ENCODE results near the gene WAC. TPM values are rescaled to one million over a fixed set of nuclear protein-coding genes. Genes with fewer than 3 reads are reported as not detected.

Gene WAC
- total RNA-seq, 1 experiment from 2014 or later: 64.7 TPM

DNA sequence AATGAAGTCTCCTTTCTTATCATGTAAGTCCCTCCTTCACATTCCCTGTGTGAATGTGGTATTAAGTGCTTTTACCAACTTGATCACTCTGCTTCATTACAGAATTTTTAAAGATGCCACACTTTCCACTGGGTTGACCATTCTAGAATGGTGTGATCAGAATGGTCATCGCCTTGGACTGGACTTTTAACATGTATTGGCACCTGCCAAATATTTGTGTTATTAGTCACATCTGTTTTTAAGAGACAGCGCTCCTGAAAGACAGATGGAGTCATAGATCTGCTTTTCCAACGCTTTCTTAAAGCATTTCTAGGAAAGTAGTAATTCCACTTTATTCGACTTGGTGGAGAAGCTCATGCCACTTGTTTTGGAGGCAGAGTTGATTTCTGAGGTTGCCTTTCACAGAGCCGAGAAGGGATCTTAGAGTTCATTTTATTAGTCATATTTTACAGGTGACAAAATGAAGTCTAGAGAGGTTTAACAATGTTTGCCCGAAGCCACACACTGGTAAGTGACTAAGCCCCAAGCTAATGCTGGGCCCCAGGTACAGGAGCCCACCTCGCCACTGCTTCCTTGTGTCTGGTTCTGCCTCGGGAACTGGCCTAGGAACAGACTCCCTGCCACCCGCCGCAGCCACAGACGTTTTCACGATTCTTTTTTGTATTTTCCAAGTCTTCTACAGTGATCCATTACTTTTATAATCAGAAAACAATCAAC is 134.0 kb downstream of the WAC start:
- DNase-seq (ENCODE audit: low read depth): no peak

DNA sequence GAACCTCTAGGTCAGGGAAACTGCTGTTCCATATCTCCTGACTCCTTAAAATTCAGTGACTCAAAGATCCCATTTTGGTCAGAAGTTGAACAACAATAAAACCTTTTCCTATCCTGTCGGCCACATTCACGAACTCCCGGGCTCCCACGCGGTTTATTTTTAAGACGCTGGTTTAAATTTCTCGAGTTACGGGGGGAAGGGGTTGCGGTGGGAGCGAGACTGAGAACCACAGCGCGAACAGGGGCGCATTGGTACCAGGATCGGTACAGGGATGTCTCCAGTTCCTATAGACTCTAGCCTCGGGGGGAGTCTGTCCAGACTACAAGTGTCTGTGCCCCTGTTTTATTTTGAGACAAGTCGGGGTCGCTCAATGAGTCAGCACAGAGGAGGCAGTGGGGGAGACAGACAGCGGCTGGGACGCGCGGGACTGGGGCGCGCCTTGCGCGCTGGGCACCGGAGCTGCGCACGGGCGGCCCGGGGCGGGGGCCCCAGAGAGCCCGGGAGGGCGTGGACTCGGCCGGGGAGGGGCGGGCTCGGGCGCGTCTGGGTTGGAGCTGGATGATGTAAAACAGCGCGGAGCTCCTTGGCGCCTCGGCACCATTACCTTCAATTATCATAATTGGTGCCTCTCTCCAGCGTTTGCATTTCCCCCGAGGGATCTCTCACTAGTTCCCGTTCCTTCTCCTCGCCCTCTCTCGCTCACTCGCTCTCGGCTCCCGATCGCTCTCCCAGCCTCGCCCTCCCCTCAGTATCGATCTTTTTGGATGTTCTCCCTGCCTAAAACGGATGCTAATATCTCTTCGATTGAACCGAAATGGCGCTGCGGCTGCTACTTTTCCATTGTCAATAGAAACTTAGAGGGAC is 135.7 kb downstream of the WAC start:
- no peak for DNase-seq (ENCODE audit: low read depth)

DNA sequence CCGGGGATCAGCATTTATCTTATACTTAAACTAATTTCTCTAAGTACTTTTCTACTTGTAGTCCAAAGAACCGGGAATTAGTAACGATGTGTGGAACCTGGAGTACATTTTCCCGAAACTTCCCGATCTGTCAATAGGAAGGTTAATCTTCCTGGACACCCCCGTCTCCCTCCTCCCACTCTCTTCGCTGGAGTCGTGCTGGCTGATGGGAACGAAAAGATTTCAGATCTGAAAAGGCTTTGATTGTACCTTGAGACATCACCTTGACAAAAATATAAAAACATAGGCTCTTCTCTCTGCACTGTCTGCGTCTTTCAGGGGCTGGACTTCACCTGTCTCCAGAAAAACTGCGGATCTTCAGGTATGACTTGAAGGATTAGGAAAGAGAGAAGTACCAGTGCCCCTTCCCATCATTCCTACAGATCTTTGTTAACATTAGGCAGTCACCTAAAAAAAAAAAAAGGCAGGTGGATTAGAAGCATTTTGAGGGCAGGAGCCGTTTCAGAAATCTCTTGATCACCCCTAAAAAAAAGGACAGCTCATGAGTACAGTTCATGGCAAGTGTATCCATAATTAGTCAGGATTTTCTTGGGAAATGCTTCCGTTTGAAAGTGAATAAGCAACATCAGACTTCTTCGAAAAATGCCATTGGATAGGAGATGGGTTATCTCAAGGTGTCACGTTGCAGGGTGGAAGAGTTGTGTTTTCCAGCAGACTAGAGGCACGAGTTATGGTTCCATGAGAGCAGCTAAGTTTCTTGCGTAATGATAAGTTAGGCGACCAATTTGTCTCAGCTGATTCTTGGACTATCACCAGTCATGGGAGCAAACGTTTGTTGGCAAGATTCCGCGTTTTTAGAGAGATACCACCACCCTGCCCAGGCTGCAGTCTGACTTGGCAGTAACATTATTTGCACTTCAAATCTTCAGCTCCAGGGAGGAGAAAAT is 136.6 kb downstream of the WAC start:
- DNase-seq (ENCODE audit: low read depth): no peak

Other genes with a start within 250 kb of the WAC start
- 2.3 and 3.2 TPM in 2 replicates for gene MPP7, start 230.1 kb upstream of the WAC start, total RNA-seq (2014; rRNA removed)
- gene BAMBI, start 144.4 kb downstream of the WAC start, total RNA-seq (2014; rRNA removed): 0.80 and 1.7 TPM in 2 replicates

All from LHCN-M2 (cell line).